ENCODE data around the gene TFAP2B.

TFAP2B gene

GRCh38 chr6:50837589-50838445 is 19.1 kb downstream of the TFAP2B start:
- no peak for DNase-seq (ENCODE audit: low read depth in 1 of 2, low spot score in 1 of 2)
- Histone ChIP-seq H3K27ac (replicated peaks) (no peak overlapping the region), H3K27me3 (ENCODE audit: insufficient read depth, poor library complexity, severe bottlenecking) (peaks cover 61% of the 10 kb centered on the region), H3K4me3 (replicated peaks; ENCODE audit: insufficient read depth, low read length) (no peak overlapping the region)
- TF ChIP-seq GABPA (IDR thresholded peaks at IDR 0.05; ENCODE audit: low read depth) = no peak
- no peak for TF ChIP-seq POLR2AphosphoS5 (IDR thresholded peaks at IDR 0.05; ENCODE audit: low read depth)
- TF ChIP-seq SPI1 (IDR thresholded peaks at IDR 0.05; ENCODE audit: borderline replicate concordance, low read depth) = no peak
- TF ChIP-seq REST (IDR thresholded peaks at IDR 0.05; ENCODE audit: insufficient replicate concordance, low read depth) = no peak
- TF ChIP-seq, protein P1, sequence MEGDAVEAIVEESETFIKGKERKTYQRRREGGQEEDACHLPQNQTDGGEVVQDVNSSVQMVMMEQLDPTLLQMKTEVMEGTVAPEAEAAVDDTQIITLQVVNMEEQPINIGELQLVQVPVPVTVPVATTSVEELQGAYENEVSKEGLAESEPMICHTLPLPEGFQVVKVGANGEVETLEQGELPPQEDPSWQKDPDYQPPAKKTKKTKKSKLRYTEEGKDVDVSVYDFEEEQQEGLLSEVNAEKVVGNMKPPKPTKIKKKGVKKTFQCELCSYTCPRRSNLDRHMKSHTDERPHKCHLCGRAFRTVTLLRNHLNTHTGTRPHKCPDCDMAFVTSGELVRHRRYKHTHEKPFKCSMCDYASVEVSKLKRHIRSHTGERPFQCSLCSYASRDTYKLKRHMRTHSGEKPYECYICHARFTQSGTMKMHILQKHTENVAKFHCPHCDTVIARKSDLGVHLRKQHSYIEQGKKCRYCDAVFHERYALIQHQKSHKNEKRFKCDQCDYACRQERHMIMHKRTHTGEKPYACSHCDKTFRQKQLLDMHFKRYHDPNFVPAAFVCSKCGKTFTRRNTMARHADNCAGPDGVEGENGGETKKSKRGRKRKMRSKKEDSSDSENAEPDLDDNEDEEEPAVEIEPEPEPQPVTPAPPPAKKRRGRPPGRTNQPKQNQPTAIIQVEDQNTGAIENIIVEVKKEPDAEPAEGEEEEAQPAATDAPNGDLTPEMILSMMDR (IDR thresholded peaks at IDR 0.05; ENCODE audit: insufficient read depth, low read length) = no peak

DNA sequence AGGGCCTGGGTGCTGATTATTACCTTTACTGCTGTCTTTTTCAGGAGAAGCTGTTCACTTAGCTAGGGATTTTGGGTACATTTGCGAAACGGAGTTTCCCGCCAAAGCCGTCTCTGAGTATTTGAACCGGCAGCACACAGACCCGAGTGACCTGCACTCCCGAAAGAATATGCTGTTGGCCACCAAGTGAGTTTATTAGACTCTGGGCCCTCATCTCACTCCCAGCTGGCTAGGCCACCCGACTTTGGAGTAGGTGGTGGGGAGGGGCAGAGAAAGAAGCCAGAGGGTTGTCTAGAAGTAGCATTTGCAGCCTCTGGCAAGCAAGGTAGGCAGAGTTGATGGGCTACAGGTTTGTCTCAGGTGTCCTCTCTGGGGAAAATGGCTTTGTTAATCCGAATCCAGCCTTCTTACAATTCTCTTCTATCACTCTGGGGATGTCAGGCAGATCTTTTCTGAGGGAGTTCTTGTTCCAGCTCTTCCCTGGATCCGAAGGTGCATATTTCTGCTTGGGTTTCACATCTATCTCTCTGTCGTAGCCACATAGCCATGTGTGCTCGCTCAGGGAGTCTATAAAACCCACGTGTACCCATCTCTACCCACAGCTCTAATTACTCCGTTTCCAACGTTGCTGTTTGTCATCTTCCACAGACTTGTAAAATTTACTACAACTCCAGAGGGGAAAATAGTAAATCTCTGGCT is 21.6 kb downstream of the TFAP2B start:
- TF ChIP-seq, protein P1 (IDR thresholded peaks at IDR 0.05; ENCODE audit: insufficient read depth, low read length) = no peak
- TF ChIP-seq SPI1 (IDR thresholded peaks at IDR 0.05; ENCODE audit: borderline replicate concordance, low read depth) (no peak), GABPA (IDR thresholded peaks at IDR 0.05; ENCODE audit: low read depth) (no peak), REST (IDR thresholded peaks at IDR 0.05; ENCODE audit: insufficient replicate concordance, low read depth) (no peak), POLR2AphosphoS5 (IDR thresholded peaks at IDR 0.05; ENCODE audit: low read depth) (no peak)
- H3K27me3 ChIP-seq (ENCODE audit: insufficient read depth, poor library complexity, severe bottlenecking) = peaks cover 70% of the 10 kb centered on the region
- no peak overlapping the region for H3K4me3 ChIP-seq (replicated peaks; ENCODE audit: insufficient read depth, low read length)
- DNase-seq (ENCODE audit: low read depth in 1 of 2, low spot score in 1 of 2) = no peak
- no peak overlapping the region for H3K27ac ChIP-seq (replicated peaks)

GRCh38 chr6:50840811-50841192 is 22.1 kb downstream of the TFAP2B start:
- no peak for DNase-seq (ENCODE audit: low read depth in 1 of 2, low spot score in 1 of 2)
- TF ChIP-seq POLR2AphosphoS5 (IDR thresholded peaks at IDR 0.05; ENCODE audit: low read depth) (no peak), SPI1 (IDR thresholded peaks at IDR 0.05; ENCODE audit: borderline replicate concordance, low read depth) (no peak), GABPA (IDR thresholded peaks at IDR 0.05; ENCODE audit: low read depth) (no peak)
- TF ChIP-seq, protein P1 (IDR thresholded peaks at IDR 0.05; ENCODE audit: insufficient read depth, low read length) = no peak
- no peak overlapping the region for H3K4me3 ChIP-seq (replicated peaks; ENCODE audit: insufficient read depth, low read length)
- no peak overlapping the region for H3K27ac ChIP-seq (replicated peaks)
- peaks cover 70% of the 10 kb centered on the region for H3K27me3 ChIP-seq (ENCODE audit: insufficient read depth, poor library complexity, severe bottlenecking)
